GOT3 (cell line): ENCODE results near the gene MACROD2.

ENCODE experiments used
- DNase-seq: peaks from one replicate; lab custom pipeline; 2025; ENCODE audit warnings: mixed read lengths; lab: John Stamatoyannopoulos, UW

Gene MACROD2

DNA sequence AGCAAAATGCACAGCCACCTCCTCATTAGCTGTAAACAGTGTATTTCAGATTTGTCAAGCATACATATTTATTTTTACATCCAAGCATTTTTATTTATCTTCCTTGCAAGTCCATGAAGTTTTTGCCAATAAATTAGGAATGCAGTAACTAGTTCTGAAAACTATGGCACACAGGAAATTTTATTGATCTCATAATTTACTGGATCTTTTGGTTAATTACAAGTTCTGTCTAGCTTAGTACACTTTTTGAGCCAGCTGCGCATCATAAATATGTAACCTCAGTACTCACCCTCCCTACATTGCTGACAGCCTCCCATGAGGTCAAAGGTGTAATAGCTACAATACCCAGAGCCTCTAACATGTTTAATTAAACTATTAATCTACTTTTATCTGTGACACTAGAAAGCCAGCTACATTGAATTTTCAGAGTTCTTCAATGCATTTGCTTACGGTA is 1679.8 kb downstream of the MACROD2 start:
- no peak for DNase-seq

DNA sequence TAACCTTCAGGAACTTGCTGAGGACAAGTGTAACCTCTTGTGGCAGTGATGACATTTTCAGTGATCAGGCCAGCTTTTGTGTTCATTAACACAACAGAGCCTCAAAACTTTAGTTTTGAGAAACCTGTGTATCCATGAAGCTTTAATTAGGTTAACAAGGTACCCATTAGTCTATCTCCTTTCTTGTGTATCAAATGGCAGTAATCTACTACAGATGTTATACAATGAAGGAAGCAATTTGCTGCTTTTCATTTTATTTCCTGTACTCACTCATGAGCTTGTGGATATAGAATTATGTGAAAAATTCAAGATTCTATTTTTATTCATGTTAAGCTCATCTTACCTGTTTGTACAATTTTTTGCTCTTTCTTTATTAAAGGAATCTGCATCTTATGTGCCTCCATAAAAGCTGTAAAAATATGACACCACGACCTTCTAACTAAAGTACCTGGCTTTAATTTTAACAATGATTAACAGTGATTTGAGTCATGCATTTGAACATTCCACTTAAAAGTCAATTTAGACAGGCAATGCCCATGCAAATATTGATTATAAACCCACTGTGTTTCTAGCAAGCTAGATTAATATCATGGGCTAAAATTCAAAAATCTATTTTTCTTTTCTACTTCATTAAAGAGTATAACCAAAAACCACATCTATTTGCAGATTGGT is 1680.6 kb downstream of the MACROD2 start:
- no peak for DNase-seq

DNA sequence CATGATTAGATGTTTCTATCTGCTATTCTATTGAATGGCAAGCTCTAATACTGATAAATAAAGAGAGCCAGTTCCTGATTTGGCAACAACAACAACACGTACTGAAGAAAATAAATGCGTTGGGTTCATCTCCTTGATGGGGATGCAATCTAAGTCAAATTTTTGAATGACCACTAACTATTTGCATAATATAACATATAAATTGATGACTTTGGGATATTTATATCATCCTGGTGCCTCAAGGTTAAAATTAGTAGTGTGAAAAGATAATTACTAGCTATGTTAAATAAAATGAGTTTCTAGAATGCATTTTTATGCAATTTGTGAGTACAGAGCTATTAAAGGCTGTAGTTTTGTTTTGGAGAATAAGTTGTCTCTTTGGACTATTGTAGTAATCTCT is 1681.5 kb downstream of the MACROD2 start:
- no peak for DNase-seq

DNA sequence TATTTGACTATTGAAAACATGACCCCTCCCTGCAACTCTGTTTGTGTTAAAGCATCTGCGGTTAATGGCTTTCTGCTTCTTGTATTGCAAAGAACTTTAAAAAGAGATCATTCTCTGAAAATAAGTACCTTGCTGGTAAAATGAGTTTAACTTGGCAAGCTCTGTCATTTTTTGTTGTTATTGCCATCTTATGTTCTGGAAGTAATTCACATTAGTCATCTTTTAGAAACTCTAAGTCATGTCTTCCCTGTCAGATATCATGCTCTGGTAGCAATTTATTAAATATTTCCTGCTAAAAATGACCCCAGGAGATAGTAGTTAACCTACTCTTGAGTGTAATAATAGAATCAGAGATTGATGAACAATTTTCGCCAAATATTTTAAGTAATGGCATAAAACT is 1687.4 kb downstream of the MACROD2 start:
- no peak for DNase-seq

DNA sequence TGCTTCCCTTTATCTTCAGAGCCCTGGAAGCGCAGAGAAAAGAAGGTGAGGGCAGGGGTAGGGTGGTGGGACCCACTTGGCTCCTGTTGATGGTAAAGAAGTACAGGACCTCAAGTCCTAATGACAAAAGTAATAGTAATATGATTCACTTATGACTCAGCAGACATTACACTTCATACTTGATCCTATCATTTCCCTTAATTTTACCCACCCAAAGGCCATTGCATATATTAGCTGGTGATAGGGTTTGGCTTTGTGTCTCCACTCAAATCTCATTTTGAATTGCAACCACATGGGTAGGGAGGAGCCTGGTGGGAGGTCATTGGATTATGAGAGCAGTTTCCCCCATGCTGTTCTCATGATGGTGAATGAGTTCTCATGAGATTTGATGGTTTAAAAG is 1697.3 kb downstream of the MACROD2 start:
- no peak for DNase-seq

DNA sequence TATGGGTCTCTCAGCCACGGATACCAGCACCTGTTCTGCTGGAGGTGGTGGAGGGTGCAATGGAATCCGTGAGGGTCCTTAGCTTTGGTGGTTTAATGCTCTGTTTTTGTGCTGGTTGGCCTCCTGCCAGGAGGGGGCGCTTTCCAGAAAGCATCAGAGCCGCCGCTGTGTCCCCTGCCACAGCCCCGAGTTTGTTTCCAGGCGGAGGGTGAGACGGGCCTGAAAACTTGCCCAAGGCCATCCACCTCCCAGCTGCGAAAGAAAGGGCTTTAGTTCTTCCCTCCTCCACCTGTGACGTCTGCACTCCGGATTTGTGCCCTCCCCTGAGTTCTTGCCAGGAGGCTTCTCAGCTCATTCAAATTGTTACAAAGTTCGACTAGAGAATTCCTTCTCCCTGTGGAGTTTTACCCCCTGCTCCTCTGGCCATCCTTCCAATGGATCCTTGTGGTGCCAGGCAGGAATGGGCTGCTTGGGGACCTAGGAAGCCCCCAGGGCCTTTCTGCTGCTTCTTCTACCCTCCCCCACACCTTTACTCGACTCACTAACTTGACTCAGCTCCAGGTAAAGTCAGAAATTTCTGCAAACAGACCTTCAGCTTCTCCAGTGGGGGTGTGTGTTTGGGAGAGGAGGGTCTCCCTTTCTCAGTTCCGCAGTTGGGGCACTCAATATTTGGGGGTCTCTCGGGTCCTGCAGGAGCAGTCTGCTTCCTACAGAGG is 1704.3 kb downstream of the MACROD2 start:
- no peak for DNase-seq

DNA sequence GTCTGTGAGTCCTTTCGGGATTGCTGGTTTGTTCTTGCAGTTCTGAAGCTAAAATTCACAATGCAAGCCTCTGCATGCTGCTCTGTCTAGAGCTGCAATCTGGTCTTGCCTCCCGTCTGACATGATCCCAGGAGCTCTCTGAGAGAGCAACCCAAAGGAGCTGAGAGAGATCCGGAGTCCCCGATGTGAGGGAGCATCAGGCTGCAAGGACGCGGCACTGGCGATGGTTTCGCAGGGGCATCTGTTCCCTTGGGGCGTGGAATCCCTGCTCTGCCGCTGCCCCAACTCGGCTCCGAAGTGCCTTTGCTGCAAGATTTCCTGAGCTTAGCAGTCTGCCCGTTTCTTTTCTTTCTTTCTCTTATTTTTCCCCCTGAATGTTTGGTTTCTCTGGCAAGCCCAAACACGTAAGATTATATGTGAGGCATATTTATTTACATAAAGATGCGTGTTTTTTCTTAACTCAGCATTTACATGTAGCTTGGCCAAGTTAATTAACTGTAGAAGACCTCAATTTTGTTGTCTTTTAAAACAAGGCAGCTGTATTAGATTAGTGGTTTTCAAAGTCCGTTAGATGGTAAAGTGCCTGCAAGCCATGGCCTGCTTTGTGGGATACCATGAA is 1704.9 kb downstream of the MACROD2 start:
- no peak for DNase-seq

DNA sequence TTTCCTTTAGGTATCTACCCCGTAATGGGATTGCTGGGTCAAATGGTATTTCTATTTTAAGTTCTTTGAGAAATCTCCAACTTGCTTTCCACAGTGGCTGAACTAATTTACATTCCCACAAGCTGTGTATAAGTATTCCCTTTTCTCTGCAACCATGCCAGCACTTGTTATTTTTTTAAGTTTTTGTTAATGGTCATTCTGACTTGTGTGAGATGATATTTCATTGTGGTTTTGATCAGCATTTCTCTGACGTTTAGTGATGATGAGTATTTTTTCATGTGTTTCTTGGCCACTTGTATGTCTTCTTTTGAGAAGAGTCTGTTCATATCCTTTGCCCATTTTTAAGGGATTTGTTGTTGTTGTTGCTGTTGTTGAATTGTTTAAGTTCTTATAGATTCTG is 1706.8 kb downstream of the MACROD2 start:
- DNase-seq: no peak

DNA sequence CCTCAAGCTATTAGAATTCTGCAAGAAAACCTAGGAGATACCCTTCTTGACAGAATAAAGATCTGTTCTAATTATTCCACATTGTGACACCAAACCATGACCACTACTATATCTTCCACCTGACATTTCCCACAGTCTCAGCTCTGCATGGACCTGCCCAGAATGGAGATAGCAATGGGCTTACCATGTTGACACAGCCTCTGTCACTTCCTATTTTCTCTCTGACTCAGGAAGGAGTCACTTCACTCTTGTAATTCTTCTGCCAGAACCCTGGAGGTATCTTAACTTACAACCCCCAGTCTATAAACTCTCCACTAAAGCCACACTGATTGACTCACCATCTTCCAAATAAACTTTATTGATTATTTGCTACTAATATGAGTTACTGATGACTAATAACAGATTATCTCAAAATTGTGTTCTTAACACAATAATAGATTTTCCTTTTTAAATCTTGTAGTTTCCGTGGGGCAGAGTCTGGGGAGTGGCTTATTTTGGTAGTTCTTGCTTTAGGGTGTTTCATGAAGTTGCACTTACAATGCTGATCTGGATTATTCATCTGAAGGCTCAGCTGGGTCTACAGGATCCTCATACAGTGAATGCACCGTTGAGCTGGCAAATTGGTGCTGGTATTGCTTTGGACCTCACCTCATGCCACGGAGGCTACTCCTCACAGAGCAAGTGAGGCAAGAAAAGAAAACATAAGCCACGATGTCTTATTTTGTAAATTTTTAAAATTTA is 1708.0 kb downstream of the MACROD2 start:
- DNase-seq: no peak

DNA sequence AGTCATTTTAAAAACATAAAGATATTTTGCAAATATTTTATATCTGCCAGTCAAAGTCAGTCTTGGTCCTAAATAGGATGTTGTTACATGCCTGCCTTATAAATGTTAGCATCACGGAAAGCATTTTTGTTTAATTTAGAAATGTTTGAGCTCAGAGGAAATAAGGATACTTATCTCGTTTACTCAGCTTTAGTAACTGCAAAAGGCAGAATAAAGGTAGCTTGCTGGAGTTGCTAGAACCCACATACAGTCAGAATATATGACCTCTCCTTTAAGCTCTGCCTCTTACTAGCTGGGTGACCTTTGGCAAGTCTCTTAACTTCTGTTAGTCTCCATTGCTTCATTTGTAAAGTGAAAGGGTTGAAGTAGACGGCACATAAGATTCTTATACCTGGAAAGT is 1710.7 kb downstream of the MACROD2 start:
- DNase-seq: no peak

DNA sequence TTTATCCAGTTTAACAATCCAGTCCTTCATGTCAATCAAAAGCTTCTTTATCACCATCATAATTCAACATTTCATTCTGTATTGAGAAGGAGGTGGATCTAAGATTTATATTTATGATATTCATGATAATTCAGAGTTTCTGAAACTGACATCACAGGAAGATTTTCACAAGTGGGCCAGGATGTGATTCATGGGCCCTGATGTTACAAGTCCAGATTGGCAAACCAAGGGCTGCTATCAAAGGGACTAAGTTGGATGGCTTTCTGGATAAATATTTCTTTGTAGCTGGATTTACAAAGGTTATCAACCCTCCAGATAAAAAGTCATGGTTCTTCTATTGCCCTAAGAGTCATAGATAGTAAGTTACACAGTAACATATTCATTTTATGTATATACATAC is 1711.4 kb downstream of the MACROD2 start:
- DNase-seq: no peak

DNA sequence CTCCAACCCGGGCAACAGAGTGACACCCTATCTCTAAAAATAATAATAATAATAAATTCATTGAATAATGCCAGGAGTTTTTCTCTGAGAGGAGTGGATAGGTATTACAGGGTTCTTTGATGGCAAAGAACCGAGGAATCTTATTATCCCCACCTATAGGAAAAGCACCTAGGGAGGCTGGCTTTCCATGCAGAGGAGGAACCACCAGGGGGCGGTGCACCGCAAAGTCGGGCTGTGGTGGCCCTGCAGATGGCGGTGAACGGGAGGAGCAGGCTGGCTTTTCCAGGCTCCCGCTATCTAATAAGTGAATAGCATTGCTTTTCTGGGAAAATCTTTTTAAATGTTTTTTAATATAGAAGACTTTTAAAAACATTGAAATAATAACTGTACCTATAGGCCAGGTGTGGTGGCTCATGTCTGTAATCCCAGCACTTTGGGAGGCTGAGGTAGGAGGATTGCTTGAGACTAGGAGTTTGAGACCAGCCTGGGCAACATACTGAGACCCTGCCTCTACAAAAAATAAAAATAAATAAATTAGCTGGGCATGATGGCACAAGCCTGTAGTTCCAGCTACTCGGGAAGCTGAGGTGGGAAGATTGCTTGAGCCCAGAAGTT is 1713.8 kb downstream of the MACROD2 start:
- no peak for DNase-seq

DNA sequence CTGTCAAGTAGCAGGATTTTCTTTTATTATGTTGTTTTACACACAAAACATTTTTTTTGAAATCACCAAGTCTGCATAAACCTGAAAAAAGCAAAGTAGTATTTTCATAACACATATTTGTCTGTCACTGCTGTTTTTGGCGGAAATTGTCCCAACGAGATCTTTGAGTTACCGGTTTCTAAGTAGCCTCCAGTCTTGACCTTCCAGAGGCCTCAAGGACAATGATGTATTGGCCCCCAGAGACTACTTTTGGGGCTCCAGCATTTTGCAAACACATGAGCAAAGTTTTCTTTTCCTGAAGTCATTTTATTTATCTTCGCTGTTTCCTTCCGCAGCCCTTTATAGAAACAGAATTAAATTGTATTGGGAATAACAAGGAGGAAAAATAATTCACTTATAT is 1715.3 kb downstream of the MACROD2 start:
- DNase-seq: no peak

DNA sequence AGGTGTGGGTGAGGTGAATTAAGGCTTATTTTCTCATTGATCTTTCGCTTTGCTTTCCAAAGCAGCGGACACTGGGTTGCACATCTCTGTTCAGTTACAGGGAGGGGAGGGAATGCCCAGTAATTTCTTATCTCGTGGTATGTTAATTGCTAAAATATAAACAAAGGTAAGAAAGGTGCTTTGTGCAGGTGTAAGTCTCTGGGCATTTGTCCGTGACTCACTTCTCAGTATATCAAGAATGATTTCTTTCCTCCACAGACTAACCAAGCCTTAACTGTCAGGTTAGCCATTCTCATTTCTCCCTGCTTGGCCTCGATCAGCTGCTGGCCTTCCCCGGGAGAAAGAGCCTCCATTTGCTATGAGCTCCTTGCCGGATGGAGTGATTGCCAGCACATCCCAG is 1715.9 kb downstream of the MACROD2 start:
- no peak for DNase-seq

DNA sequence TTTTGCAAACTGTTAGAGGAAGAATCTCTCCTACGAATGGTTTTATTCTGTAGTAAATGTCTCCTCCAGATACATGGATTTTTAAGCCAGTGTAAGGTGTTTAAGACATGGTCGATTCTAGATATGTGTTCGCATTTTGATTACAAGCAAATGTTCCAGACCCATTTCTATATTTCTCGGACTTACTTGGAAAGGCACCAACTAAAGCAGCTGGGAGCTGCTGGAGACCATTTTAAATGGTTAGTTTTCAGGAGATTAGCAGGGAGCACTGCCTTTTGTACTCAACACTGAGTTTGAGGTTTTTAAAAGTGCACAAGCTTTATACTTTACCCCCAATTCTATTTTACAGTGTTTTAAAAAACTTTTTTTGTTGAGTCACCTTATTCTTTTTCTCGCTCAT is 1720.9 kb downstream of the MACROD2 start:
- DNase-seq: no peak

DNA sequence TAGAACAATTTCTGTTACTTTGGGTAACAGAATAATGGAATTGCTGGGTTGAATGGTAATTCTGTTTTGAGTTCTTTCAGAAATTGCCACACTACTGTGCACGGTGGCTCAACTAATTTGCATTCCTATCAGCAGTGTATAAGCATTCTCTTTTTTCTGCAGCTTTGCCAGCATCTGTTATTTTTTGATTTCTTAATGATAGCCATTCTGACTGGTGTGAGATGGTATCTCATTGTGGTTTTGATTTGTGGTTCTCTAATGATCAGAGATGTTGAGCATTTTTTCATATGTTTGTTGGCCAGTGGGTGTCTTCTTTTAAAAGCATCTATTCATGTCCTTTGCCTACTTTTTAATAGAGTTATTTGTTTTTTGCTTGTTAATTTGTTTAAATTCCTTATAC is 1731.1 kb downstream of the MACROD2 start:
- no peak for DNase-seq

DNA sequence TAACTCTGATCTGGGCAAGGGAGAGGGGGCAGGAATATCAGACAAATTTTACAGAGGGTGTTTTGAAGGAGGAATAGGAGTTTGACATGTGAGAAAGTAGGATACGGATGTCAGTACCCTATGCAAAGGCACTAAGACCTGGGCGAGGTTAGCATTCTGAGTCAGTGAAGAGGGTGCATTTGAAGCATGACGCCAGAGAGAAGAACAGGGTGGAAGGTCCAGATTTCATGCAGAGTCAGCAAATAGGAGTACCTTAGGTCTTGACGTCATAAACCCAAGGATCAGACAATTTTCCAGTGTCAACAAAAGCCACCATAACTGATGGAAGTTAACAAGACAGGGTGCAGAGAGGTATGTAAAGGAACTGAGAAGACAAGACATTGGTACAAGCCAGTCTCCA is 1738.7 kb downstream of the MACROD2 start:
- DNase-seq: no peak

DNA sequence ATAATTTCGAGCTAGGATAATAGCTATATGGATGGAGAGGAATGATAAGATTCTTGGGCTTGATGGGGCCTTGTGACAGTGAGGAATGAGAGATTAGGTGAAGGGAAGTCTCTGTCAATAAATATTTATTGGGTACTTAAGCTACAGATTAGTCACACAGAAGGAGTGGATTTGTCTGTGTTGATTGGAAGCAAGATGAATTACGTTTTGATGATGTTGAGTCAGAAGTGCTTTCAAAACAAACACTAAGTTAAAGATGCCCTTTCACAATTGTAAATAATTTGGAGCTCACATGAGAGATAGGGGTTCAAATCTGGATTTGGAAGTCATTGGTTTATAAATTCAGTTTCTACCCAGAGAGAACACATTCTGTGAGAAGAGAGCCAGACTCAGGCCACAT is 1743.7 kb downstream of the MACROD2 start:
- DNase-seq: no peak

DNA sequence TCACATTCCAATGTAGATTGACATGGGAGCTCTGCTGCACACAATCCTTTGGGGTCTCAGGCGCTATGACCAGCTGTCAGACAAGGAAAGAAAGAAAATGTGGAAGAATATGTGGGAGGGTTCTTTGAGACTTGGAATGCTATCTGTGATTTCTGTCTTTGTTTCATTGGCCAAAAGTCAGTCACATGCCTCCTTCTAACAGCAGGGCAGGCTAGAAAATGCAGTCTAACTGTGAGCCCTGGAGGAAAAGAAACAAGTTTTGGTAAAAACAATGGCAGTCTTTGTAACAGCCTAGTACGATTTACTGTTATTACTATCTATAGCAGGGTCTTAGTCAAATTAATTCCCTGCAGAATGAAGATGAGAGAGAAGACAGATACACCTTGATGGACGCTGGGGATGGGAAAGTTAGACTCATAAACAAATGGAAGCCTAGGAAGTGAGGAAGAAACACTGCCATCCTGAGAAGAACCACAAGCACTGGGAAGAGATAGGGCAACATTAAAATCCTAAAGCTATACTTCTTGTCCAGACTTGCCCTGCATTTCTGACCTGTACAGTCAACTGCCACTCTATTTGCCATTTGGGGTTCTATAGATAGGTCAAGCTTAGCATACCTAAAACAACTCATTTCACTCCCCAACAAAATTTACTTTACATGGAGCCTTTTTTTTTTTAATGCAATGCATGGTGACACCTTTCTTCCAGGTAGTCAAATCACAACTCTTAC is 1744.9 kb downstream of the MACROD2 start:
- no peak for DNase-seq

DNA sequence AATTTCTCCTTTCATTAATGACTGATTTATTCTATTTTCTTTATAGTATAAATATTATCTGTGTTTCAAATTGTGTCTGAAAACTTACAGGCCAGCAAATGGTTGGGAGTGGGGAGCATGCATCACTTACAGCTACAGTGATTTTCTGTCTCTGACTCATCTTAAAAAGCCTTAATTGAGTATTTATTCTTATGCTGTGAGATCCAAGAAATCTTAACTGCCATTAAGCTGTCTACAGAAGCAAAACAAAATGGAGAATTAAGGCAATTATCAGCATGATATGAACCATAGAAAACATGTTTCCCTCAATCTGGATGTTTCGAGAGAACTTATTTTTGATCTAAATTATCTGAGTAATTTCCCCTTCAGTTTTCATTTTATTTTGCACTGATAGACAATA is 1746.8 kb downstream of the MACROD2 start:
- no peak for DNase-seq

DNA sequence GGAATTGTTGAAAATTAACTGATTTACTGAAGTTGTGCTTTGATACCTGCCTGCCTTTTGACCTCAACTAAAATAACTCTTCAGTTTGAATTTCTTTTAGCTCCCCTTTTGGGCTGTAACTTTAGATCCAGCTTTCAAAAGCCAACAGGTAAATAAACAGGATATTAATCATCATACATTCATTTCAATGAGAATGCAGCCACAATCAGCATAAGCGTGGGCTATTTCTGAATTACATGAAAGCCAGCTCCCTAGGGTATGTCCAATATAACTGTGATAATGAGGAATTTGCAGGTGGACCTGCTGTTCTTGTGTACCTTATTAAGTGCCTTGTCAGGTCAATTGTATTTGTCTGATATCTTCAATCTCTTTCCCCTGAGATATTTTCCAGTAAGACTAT is 1747.3 kb downstream of the MACROD2 start:
- no peak for DNase-seq
